A172 (cell line): ENCODE measurements around the gene C19orf73. TPM values are rescaled to one million over a fixed set of nuclear protein-coding genes. Genes with fewer than 3 reads are reported as not detected.

Experiments used
- DNase-seq: peaks from one replicate; pipeline ENCODE4 v3.0.0-alpha.2; 2015; ENCODE audit warnings: low spot score
- total RNA-seq: library from RNA; depleted of rRNA; stranded (reverse); fragments of >200 nt; shearing (Covaris generic); gene quantifications from 2 replicates; pipeline ENCODE4 v1.2.3, GENCODE V29; 2014

C19orf73 gene
- total RNA-seq, 1 experiment from 2014 or later = not detected

DNA sequence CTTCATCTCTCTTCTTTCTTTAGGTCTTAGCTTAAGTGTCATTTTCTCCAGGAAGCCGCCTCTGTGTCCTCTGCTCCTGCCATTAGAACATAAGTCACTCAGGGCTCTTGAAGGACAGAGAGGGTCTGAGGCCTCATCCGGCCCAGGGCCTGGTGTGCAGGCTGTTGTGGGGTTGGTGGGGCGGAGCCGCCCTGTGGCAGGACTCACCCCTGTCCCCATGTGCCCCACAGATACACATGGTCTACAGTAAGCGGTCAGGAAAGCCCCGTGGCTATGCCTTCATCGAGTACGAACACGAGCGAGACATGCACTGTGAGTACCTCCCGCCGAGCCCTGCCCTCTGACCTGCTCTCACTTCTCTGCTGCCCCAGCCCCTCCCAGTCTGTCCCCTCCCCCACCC is 17.8 kb downstream of the C19orf73 start:
- DNase-seq = no peak

DNA sequence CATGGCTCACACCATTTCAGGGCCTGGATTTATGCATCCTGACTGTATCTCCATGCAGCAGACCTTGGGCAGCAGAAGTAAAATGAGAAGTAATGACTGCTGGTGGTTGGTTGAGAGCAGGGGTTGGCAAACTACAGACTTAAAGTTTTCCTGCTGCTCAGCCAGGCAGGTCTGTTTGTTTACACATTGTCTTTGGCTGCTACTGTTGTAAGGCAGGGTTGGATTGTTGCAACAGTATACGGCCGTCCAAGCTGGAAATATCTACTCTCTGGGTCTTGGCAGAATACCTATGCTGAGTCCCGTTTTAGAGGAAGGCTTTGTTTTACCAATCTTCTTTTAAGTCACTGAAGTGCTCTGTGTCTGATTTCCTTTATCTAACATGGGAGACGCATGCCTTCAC is 20.1 kb downstream of the C19orf73 start:
- no peak for DNase-seq

DNA sequence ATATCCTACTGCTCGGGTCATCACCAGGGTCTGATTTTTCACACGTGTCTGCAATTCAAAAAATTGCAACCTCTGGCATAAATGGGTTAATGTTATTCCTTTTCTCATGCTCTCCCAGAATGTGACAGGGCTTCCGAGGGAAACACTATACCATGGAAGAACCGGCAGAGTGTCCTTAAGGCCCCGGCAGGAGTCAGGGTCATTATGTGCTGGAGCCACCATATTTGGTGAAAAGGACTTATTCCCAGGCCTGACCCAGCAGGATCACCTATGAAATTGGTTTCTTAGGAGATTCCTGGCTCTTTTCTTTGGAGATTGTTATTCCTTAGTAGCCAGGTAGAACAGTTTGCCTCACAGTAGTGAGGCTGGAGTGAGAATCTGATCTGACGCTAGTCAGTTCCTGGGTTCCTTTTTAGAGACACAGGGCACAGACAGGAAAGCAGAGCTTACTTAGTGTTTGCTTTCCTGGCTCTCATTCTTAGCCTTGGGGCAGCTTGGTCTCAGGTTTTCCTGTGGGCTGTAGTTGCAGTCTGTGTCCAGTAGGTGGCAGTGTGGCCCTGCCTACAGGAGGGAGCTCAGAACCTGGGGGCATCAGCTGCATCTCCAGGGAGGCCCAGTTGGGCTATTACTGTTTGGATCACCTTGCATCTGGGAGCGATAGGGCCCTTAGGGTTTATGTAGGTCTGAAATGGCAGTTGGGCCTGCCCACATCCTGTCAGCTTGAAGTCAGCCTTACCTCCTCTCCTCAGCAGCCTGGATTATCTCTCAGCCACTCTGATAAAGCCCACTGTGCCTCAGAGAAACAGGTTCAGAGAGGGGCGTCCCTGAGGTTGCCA is 21.3 kb downstream of the C19orf73 start:
- peak; percentile 50 for DNase-seq

DNA sequence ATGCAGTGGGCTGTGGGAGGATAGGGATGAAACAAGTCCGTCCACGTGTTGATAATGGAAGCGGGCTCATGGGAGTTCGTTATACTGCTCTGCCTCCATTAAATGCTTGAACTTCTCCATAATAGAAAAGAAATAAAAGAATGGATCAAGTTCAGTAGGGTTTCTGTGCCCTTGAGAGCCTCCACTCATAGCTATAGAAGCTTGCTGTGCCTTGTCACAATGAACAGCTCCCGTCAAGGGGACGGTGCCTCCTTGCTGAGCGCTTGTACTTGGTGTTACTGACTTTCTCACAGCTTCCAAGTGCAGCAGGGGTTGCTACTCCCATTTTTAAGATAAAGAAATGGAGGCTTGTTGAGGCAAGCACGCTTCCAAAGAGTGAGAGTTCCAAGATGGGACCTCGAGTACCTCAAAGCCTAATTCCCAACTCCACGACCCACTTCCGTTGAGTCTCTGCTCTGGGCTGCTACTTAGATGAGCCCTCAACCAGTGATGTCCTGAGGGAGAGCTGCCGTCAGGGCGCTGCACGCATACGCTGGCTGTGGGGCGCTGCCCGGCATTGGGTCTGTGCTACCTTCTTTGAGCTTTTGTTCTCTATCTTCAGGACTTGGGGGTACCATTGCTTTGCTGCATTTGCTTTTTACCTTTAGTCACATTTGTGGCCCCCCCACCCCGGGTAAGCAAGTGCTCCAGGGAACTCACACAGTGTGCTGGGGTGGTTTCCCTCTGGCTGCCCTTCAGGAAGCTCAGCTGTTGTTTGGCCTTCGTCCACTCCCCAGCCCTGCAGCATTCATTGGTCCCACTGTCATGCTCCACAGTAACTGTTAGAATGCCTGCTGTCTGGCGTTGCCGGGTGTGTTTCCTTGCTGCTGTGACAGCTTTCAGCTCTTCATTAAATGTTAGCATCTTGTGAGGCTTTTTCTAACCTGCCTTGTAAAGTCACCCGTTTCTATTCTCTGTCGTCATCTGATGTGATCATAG is 24.1 kb downstream of the C19orf73 start:
- no peak for DNase-seq

DNA sequence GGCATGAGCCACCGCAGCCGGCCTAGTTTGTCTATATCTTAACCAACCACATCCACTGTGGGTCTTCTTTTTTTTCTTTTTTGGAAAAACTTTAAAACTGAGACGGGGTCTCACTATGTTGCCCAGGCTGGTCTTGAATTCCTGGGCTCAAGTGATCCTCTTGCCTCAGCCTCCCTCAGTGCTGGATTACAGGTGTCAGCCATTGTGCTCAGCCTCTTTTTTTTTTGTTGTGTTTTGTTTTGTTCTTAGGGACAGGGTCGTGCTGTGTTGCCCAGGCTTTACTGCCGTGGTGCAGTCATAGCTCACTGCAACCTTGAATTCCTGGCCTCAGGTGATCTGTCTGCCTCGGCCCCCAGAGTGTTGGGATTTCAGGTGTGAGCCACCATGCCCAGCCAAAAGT is 26.3 kb downstream of the C19orf73 start:
- no peak for DNase-seq

DNA sequence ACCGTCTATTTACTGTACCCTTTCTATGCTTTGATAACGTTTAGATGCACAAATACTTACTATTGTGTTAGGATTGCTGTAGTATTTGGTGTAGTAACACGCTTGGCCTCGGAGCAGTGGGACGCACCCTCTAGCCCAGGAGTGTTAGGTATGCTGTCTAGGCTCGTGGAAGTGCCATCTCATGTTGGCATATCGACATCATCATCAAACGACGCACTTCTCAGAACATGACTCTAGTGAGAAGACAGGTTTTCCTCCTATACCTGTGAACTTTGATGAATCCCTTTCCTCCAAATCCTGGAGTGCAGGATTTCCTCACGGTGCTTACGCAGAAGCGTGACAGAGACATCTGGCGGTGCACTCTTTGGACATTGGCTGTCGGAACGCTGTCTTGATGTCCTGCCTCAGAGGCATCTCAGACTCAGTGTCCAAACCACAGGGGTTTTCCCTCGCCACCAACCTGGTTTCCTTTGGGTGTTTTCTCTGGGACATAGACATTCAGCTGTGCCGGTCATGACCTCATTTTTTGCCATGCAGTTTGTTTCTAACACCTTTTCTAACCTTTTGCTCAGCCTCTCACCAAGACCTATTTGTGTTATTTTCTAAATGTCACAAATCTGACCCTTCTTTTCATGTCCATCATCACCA is 27.4 kb downstream of the C19orf73 start:
- DNase-seq = no peak

DNA sequence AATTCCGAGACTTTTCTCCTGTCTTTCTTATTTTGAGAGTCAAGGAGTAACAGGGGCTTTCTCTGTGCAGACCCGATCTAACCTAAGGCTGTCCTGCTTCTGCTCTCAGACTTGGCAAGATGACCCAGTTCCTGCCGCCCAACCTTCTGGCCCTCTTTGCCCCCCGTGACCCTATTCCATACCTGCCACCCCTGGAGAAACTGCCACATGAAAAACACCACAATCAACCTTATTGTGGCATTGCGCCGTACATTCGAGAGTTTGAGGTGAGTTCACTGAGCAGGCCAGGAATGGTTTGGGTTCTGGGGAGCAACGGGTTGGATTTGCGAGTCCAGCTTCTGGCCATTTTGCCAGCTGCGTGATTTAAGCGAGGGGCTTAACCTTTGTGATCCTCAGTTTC is 32.6 kb downstream of the C19orf73 start:
- no peak for DNase-seq

DNA sequence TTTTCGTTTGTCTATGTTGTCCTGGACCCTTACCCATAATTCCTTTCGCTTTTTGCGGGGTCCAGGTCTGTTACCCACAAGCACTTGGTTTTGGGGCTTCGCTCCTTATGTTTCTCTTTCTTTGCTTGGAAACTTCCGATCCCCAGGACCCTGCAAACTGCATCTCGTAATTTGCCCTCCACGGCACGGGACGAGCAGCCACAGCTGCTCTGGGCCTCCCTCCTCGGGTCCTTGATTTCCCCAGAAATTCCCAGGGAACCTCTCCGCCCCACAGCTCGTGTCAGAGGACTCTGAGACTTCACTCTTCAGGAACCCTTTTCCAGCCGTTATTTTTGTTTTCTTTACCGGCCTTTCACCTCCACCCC is 33.1 kb downstream of the C19orf73 start:
- no peak for DNase-seq

DNA sequence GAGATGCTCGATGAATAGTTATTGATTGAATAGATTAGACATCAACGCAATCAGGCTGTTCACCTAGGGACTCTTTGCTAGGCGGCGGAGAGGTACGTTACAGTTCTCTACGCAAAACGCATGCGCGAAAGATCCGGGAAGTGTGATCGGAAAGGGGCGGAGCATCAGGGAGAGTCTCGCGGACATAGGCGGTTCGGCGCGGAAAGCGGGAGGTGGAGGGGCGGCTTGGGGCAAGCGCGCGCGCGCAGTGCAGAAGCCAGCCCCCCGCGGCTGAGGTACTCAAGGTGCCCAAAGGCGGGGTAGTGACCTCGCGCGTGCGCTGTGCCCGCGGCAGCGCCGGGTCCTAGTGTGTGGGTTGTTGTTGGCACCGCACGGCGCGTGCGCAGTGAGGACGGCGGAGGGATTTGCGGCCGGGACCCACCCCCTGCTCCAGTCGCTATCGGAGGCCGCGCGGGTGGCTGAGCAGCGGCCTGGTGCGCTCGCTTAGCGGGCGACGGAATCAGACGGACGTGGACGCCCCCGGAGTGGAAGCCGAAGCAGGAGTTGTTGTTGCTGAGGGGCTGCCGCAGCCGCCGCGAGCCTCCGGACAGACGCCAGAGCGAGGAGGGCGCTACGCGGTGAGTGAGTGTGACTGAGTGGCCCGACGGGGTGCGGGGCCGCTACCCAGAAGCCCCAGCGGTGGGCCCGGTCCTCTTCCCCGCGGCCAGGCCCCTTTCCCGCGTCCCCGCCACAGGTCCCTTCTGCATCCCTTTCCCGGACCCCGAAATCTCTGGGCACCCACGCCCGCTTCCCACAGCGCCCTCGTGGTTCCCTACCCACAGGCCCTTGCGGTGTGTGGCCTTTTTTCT is 33.7 kb downstream of the C19orf73 start, which contains the start of gene SNRNP70:
Gene SNRNP70, plus strand, starts transcription at position 432 of the 848 bp plus-strand sequence. CDS start 964 bp downstream, outside the sequence.
- peak; percentile 92 for DNase-seq

DNA sequence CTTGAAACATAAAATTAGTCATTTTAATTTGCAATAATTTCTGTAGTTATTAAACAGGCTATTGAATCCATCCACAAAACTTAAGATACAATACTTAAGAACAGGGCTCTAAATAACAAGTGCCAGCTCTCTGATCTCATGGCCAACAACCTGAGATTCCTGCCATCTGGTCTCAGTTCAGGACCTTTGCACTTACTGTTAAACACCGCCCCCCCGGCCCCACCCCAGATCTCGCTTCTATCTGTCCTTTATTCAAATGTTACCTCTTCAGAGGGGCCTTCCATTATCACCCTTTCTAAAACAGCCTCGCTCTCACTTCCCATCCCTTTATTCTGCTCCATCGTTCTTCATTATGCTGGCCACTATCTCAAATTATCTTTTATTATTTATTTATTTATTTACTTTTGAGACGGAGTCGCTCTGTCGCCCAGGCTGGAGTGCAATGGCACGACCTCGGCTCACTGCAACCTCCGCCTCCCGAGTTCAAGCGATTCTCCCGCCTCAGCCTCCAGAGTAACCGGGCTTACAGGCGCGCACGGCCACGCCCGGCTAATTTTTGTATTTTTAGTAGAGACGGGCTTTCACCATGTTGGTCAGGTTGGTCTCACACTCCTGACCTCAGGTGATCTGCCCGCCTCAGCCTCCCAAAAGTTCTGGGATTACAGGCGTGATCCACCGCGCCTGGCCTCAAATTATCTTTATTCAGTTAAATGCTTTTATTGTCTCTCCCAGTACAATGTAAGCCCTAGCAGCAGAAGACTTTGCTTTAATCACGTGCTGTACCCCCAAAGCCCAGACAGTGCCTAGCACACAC is 34.5 kb downstream of the C19orf73 start:
- no peak for DNase-seq

DNA sequence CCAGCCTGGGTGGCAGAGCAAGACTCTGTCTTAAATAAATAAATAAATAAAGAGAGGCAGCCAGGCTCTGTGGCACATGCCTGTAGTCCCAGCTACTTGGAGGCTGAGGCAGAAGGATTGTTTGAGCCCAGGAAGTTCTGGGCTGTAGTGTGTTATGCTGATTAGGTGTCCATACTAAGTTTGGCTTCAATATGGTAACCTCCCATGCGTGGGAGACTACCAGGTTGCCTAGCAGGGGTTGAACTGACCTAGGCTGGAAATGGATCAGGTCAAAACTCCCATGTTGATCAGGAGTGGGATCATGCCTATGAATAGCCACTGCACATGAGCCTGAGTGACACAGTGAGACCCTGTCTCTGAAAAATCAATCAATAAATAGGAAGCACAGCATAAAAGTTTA is 37.7 kb downstream of the C19orf73 start:
- DNase-seq = no peak

DNA sequence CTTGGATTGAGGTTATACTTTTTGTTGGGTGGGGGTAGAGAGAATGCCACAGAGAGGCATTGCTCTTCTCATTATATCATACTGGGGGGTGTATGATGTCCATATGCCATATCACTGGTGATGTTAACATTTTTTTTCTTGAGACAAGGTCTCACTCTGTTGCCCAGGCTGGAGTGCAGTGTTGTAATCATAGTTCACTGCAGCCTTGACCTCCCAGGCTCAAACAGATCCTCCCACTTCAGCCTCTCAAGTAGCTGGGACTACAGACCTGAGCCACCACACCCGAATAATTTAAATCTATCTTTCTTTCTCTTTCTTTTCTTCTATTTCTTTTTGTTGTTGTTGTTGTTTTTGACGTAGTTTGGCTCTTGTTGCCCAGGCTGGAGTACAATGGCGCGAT is 38.6 kb downstream of the C19orf73 start:
- DNase-seq = no peak

DNA sequence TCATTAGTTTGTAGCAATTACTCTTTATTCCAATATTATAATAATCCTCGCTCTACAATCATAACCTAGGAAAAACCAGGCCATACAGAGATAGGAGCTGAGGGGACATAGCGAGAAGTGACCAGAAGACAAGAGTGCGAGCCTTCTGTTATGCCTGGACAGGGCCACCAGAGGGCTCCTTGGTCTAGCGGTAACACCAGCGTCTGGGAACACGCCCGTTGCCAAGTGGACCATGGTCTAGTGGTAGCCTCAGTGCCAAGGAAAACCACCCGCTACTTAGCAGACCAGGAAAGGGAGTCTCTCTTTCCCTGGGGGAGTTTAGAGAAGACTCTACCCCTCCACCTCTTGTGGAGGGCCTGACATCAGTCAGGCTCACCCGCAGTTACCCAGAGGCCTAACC is 44.1 kb downstream of the C19orf73 start:
- DNase-seq = peak; percentile 33

DNA sequence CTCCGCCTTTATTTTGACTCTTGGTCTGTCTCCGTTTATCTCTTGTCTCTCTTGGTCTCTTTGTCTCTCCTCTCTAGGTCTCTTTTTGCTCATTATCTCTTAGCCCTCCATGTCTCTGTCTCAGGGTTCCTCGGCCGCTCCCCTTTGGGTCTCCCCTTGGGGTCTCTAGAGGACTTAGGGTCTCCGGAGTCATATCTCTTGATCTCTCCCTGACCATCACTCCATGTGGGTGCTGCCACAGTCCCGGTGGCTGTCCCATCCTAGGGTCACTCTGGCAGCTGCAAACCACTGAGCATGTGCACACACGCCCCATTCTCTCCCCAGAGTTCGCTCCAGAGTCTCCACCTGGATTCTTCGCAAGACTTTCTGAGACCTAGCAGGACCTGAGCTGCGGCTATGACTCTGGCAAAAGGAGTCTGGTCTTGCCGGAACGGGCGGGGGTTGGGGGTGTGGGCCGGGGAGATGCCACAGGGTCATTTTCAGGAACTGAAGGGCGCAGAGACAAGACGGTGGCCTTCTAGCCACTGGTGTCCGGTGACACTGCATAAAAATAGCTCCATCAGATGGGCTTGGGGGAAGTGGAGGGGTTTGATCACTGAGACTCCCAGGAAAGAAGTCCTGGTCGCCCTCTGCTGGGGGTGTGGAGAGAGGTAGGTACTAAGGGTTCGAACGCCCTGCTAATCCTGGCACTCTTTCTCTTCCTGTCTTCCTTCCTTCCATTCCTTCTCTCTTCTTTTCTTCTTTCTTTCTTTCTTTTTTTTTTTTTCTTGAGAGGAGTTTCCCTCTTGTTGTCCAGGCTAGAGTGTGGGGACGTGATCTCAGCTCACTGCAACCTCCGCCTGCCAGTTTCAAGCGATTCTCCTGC is 45.2 kb downstream of the C19orf73 start:
- no peak for DNase-seq

DNA sequence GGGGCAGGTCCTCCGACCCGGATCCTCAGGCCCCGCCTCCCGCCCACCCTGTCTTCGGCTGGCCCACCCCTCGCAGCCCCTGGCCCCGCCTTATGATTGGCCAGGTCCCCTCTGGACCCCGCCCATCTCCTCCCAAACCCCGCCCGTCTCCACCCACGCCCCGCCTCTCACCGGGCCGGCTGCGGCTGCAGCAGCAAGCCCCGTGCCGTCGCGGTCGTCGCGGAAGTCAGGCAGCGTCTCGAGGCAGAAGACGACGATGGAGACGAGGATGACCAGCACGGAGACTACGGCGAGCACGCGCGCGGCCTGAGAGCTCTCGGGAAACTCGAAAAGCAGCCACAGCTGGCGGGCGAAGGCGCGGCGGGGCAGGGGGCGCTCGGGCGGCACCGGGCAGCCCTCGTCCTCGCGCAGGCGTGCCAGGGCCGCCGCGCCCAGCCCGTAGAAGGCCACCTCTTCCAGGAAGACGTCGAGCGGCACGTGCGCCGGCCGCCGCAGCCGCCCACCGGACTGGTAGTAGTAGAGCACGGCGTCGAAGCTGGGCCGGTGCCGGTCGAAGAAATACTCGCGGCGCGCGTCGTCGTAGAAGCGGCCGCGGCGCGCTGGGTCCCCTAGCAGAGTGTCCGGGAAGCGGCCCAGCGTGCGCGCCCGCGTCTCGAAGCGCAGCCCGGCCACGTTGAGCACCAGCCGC is 46.9 kb downstream of the C19orf73 start:
- no peak for DNase-seq

DNA sequence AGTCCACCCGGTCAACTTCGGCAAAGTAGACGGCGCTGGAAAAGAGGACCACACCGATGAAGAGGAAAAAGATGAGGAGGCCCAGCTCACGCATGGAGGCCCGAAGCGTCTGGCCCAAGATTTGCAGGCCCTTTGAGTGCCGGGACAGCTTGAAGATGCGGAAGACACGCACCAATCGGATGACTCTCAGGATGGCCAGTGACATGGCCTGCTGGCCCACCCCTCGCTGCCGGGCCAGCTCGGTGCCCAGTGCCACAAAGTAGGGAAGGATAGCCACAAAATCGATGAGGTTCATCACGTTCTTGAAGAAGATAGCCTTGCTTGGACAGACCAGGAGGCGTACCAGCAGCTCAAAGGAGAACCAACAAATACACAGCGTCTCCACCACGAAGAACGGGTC is 48.5 kb downstream of the C19orf73 start:
- no peak for DNase-seq

DNA sequence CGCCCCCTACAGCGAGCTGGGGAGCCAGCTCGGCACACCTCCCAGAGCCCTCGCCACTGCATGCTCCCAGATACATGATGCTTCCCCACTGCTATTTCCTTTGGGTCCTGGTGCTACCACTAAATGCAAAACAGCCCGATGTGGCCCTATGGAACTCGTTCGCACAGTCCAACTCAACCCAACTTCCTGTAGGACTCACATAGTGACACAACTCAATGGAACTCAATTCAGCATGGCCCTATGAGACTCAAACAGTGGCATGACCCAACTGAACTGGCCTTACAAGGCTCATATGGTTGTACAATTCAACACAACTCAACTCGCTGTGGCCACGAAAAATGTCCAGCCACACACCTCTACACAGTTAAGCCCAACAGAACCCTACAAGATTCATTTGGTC is 49.9 kb downstream of the C19orf73 start:
- no peak for DNase-seq
